Stimulated activated CD8-positive, alpha-beta memory T cell treated with anti-CD3 and anti-CD28 coated beads, Interleukin-15, amount 100 ng/mL, for 24 hours (primary cell): ENCODE measurements around the gene PREX1.
"Not testable (repeated sequence)": the region's sequence is repeated elsewhere in the genome, so short reads cannot be mapped to it uniquely, and the experiment has no call there.

Experiments used
- DNase-seq: peaks from one replicate; pipeline ENCODE4 v3.0.0-alpha.2; 2020; ENCODE audit warnings: low read depth

PREX1 gene

DNA sequence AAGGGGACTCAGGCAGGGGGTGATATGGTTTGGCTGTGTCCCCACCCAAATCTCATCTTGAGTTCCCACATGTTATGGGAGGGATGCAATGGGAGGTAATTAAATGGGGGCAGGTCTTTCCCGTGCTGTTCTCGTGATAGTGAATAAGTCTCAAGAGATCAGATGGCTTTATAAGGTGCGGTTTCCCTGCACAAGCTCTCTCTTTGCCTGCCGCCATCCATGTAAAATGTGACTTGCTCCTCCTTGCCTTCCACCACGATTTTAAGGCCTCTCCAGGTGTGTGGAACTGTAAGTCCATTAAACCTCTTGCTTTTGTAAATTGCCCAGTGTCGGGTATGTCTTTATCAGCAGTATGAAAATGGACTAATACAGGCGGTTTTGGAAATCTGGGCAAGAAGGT is 52.3 kb downstream of the PREX1 start:
- not testable (repeated sequence) for DNase-seq

DNA sequence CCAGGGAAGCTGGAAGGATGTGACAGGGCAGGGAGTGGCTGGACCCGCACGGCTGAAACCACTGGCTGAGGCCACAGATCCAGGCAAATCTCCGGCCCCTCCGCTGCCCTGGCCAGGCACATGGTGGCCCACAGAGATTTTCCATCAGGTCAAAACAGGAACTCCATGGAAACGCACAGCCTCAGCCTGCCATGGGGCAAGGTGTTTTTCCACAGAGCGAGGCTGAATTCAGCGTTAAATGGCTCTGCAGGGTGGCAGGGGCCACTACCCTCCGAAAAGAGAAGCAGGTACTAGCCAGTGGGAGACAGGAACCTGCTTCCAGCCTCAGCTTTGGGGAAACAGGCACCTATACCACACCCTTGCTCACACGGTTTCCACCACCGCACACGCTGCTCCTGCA is 53.1 kb downstream of the PREX1 start:
- DNase-seq, result no peak

DNA sequence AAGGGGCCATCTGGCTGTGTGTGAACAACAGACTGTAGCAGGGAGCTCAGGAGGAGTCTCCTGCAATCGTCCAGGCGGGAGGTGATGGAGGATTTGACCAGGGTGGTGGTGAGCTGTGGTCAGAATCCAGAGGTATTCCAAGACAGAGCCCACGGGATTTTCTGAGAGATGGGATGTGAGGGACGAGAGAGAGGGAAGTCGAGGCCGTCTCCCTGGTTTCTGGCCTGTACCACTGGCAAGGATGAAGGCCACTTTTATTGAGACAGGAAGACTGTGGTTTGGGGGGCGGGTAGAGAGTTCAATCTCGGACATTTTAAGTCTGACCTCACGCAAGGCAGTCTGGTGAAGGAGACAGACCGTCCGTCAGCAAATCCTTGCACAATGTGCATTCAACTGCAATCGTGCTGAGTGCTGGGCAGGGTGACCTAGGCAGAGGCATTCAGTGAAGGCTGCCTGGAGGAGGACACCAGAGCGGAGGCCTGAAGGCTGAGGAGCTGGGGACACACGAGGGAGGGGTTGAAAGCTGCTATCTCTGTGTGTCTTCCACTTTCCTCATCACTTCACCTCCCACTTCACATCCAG is 53.9 kb downstream of the PREX1 start:
- no peak for DNase-seq

DNA sequence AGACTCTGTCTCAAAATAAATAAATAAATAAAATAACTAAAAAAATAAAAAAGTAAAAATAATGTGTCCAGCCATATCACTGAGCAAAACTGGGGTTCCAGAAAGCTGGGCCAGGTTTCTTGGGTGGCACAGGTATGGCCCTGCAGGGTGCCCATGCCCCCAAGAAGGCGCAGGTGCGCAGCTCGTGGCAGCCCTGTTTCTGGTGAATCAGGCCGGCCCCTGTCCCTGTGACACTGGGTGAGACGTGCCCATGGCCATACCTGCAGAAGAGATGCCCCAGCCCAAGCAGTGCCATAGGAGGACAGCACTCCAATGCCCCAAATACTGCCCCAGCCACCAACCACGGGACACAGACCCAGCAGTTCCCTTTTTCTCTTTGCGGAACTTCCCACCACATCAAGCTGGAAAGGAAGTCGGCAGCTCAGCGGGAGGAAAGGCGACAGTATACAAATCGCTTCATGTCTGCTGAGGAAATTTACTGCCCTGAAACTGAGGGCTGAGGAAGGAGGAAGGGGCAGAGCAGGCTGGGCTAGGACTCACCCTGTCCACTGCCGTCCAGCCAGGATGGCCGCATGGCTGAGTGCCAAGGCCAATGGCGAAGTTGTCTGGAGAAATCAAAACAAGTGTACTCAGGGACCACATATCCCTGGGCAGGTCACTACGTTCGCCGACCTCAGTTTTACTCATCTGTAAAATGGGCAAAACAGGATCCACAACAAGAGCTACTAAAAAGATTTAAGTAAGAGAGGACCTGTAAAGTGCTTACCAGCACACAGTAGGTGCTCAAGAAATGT is 55.4 kb downstream of the PREX1 start:
- DNase-seq, result no peak

DNA sequence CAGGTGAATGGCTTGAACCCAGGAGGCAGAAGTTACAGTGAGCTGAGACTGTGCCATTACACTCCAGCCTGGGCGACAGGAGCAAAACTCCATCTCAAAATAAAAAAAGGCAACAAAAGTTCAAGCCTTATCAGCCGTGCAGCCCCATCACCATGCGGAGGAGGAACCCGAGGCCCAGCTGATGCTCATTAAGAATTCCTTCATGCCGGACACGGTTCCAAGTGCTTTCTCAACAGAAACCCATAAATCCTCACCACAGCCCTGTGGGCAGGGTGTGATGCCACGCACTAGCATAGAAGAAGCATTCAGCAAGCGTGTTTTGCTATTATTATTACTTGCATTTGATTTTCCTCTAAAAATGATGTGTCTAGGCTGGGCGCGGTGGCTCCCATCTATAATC is 56.3 kb downstream of the PREX1 start:
- DNase-seq, result no peak

DNA sequence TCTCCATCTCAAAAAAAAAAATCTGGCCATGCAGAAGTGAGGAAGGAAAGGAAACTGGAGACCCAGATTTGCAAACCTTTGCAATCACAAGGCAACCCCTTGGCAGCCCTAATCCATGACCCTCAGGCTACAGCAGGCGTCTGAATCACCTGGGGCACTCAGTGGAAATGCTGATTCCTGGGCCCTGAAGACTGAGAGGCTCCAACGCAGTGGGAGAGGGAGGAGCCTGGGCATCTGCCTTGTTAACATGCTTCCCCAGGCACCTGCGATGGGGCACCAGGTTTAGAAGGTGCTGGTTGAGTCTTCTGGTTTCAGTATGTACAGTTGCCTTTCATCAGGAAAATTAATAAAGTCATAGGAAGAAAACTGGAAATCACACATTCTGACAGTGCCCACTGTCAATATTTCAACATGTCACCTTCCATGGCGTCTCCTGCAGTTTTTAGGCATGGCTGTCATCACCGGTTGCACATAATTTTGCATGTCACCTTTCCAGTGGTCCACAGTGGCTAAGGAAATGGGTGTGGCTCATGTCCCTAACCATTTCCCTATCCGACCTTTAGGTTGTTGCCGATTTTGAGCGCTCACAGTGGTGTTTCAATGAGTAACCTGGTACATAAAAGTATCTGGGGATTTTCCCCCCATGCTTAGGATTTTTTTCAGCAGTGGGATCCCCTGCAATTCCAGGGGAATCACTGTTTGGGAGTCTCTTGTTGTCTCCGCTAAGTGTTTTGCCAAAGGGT is 56.9 kb downstream of the PREX1 start:
- DNase-seq, result no peak

DNA sequence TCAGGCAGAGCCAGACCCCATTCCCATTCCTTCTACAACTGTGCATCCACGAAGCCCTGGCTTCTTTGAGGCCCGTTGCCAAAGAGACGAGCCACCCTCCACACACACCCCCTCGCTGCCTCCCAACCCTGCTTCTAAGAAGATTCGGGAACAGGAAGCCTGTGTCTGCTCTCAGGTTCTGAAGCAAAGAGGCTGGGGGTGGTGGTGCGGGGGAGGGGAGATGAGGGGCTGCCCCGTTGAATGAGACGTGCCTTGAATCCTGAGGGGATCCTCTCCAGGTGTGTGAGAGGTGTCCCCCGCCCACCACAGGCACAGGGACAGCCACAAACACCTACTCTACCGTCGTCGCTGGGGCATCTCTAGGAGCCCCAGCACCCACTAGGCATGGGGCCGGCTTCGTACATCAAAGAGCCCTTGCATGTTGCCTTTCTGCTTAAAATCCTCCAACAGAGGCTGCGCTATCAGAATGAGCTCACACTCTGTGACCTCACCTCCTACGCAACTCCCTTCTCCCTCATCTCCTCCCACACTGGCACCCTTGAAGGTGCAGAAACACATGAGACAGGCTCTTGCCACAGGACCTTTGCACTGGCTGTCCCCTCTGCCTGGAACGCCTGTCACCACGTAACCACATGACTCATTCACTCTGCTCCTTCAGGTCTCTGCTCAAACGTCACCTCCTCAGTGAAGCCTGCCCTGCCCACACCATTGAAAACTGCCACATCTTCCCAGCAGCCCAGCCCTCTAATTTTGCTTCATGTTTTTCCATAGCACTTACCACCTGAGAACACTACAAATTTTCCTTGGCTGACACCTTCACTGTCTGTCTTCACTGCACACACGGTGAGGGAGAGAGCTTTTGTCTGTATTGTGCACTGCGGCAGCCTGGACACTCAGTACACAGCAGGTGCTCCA is 58.5 kb downstream of the PREX1 start:
- DNase-seq, result peak; percentile 63

DNA sequence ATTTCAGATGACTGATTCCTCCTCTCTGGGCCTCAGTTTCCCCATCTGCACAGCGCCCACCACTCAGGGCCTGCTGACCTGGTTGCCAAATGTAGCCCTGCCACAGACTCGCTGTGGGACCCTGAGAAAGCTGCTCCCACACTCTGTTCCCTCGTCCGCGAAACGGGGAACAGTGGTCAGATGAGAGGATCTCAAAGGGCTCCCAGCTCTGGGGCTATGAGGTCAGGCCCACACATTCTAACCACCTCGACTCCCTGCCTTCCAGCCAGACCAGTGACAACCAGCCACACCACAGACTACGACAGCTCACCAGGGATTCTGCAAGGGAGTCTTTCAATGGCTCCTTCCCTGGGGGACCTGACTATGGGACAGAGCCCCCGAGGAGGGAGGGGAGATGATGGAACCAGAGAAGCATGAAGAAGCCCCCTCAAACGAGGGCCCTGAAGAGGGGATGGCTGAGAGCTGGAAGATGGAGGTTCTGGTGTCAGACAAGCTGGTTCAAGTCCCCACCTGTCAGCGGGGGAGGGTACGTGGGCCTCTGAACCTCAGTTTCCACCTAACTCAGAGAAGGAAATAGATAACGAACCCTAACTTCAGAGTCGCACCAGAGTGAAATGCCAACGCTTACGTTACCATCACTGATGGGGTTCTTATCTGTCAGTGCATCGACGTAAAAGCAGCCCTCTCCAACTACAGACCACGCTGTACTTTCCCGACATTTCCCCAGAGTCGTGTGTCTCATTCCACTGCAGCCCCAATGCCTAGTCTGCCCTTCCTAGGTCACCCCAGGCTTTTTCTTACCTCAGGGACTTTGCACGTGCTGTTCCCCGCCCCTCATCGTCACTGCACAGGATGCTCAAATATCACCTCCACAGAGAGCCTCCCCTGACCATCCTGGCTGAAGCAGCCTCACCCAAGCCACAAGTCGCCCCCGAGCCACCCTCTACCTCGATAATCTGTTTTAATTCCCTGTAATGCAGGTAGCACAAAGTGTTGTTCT is 60.5 kb downstream of the PREX1 start:
- DNase-seq, result no peak

DNA sequence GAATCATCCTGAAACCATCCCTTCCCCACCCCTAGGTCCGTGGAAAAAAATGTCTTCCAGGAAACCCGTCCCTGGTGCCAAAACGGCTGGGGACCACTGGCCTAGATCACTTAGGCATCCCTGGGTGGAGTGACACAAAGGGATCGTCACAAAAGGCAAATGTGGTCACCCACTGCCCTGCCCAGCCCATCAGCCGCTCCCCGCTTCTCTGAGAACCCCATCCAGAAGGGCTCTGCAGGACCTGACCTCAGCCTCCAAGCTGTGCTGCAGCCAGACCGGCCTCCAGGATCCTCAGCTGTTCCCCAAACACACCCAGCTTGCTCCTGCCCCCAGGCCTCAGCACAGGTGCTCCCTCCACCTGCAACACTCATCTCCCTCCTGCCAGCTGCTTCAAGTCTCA is 61.6 kb downstream of the PREX1 start:
- no peak for DNase-seq

DNA sequence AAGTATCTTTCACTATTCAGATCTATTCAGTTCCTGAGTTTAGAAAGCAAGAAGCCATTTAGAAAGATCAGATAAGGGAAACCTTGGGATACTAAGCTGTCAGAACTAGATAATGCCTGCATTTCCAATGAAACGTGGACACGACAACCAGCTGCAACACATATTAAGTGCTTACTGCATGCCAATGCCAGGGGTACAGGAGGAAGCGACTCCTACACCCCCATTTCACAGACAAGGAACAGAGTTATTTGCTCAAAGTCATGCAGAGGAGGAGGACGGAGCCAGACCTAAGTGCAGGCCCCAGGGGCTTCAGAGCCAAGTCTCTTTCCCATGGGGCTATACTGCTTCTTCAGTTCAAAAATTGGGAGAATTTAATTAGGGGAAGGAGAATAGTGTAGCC is 62.4 kb downstream of the PREX1 start:
- no peak for DNase-seq

DNA sequence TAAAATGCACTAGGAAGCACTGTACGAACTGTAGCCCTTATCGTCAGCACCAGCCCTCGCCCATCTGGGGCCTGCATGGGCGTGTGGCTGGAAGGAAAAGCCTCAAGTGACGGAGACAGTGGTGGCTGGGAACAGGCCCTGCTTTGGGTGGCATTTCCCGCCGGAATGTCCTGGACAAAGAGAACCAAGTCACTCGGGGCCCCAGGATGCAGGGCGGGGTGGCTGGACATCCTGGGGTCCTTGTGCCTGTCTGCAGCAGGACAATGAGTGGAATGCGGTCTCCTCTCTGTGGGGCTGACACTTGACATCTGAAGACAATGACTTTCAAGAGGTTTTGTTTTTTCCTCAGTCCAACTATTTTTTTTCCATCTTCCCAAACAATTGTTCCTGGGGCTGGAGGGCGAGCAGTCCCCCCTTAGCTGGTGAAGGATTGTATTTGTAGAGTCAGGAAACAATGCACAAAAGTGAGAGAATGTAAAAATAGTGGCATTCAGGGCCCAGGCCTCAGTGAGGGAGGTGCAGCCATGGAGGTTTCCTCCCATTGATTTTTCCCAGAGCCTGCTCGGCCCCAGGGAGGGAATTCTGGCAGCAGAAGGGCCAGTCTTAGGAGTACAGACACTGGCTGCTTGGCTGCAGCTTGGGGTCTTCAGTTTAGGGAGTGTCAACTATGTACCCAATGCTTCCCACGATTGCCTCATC is 64.4 kb downstream of the PREX1 start:
- DNase-seq, result no peak

DNA sequence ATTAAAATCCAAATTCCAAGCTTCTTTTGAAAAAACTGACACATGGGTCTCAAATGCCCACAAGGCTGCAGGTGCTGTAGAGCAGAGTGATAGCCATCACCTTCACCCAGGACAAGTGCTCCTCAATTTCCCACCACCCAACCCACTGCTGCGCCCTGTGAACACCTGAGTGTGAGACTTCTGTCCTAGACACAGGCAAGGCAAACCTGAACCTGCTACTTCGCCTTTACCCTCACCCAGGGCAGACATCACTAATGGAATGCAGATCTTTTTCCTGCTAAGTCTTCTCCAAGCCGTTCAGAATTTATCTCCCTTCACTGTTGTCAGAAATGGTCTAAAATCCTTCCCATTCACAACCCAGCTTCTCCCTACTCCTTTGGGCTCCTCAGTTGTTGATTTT is 65.9 kb downstream of the PREX1 start:
- DNase-seq, result no peak

DNA sequence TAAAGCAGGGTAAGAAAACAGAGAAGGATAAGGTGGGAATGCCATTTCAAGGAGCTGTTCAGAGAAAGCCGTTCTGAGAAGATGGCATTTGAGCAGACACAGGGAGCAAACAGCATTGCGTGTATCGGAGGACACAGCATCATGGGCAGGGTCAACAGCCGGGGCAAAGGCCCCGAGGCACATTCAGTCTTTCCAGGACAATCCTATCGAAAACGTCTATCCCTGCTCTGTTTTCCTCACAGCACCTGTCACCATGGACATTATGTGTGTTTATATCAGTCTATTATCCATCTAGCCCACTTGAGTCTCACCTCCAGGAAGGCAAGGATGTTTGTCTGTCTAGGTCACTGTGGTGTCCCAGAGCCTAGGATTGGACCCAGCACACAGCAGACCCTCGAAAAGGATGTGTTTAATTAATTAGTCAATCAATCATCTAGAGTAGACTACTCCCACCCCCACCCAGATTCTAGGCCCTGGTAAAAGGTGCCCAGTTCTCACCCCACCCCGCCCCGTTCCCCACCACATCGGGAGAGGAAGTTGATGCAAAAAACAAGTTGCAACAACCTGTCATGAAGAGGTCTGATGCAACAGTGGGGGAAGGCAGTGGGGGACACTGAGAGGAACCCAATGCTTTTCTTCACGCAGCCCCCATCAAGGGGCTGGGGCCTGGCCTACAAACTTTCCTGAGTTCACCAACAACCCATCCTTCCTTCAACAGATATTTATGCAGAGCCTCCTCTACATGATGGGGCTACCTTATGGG is 66.6 kb downstream of the PREX1 start:
- no peak for DNase-seq

DNA sequence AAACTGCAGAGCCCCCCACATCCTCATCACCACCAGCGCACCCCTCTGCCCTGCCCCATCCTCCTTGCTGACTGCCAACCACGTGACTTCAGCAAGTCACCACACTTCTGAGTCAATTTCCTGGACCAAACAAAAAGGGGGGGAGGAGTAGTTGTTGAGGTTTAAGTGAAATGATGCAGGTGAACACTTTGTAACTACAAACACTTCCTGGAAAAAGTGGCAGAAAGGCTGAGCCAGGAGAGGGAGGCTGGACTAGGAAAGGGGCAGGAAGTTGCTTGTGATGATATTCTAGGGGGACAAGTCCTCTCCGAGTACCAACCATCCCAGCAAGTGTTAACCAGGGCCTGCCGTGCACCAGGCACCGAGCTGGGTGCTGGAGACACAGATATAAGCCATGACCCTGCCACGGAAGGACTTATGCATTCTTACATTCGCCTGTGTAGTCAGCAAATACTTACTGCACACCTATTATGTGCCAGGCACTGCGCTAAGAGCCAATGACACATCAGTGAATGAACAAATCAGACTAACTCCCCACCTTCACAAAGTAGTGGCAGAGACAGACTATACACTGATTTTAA is 67.3 kb downstream of the PREX1 start:
- no peak for DNase-seq

DNA sequence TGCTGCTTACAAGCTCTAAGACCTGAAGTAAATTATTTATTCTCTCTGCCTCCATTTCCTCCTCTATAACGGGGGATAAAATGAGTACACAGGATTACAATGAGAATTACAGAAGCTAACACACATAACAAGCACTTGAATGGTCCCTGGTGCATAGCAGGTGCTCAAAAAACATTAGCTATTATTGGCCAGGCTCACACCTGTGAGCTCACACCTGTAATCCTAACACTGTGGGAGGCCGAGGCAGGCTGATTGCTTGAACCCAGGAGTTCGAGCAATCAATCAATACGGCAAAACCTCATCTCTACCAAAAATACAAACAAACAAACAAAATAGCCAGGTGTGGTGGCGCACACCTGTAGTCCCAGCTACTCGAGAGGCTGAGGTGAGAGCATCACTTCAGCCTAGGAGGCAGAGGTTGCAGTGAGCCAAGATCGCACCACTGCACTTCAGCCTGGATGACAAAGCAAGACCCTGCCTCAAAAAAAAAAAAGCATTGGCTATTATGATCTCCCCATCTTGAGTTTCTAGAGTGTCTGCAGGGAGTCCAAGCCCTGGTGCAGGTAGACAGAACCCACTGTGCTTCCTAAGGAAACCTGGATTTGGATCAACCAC is 68.1 kb downstream of the PREX1 start:
- DNase-seq, result no peak

DNA sequence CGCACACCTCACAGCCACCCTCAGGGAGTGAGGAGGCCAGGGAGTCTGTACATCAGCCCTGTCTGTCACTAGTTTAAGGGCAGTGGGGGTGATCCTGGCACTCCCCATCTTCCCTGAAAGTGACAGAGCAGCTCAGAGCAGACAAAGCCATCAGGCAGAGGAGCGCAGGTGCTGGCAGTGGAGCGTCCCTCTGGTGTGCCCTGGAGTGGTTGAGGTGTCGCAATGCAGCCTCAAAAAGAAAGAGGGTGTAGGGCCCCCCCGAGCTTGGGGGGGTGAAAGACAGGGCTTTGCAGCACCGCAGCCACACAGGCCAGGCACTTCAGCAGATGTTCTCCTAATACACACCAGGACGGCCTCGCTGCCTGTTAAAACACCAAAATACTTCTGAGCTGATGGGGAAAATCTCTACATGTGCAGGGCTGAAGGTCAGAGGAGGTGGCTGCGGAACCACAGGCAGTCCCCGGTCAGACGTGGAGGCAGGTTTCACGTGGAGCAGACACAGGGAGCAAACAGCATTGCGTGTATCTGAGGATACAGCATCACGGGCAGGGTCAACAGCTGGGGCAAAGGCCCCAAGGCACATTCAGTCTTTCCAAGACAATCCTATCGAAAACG is 69.5 kb downstream of the PREX1 start:
- no peak for DNase-seq

DNA sequence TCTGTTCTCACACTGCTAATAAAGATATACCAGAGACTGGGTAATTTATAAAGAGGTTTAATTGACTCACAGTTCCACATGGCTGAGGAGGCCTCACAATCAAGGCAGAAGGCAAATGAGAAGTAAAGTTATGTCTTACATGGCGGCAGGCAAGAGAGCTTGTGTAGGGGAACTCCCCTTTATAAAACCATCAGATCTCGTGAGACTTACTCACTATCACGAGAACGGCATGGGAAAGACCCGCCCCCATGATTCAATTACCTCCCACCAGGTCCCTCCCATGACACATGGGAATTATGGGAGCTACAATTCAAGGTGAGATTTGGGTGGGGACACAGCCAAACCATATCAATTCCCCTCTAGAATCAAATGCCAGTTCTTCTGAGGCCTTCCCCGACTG is 71.0 kb downstream of the PREX1 start:
- DNase-seq, result not testable (repeated sequence)

DNA sequence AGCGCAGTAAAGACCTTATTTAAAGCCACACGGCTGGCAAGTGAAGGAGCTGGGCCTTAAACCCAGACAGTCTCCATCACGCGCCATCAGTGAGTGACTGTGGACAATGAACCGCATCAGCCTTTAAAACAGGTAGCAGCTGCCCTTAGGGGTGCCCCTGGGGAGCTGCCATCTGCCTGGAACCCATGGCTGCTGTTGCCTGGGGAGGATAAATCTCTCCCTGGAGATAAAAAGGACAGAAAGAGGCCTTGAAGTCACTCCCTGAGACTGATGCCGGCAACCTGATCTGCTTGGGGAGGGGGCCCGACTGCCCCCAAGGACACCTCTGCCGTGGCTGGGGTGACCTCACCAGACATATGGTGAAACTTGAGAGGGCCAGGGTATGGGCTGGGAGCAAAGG is 73.5 kb downstream of the PREX1 start:
- DNase-seq, result no peak
